HFFc6 (cell line): ENCODE results near the gene LEMD2. TPM values are rescaled to one million over a fixed set of nuclear protein-coding genes. Genes with fewer than 3 reads are reported as not detected.

Source experiments
- DNase-seq: peaks from one replicate; pipeline ENCODE4 v3.0.0-alpha.2; 2018
- H3K27ac Mint-ChIP-seq: 2 replicates; pipeline ENCODE4 v1.8.0; 2020; ENCODE audit warnings: mild to moderate bottlenecking, mixed read lengths
- H3K27me3 Mint-ChIP-seq: 2 replicates; pipeline ENCODE4 v1.8.0; 2021; ENCODE audit warnings: mild to moderate bottlenecking, moderate library complexity, mixed read lengths; ENCODE audit not compliant: insufficient read depth
- H3K36me3 Mint-ChIP-seq: 2 replicates; pipeline ENCODE4 v1.8.0; 2021; ENCODE audit warnings: low read depth, mixed read lengths
- H3K4me1 Mint-ChIP-seq: 2 replicates; pipeline ENCODE4 v1.8.0; 2020; ENCODE audit warnings: low read depth, mixed read lengths
- H3K4me3 Mint-ChIP-seq: 2 replicates; pipeline ENCODE4 v1.8.0; 2020; ENCODE audit warnings: mild to moderate bottlenecking, moderate library complexity, mixed read lengths
- H3K9me3 Mint-ChIP-seq: 2 replicates; pipeline ENCODE4 v1.8.0; 2020; ENCODE audit warnings: mild to moderate bottlenecking, mixed read lengths
- CTCF ChIP-seq: fragments of 200-600 bp; sonication (generic); IDR thresholded peaks from 2 replicates; pipeline ENCODE4 v1.5.0; 2021; ENCODE audit warnings: antibody characterized with exemption, mild to moderate bottlenecking
- total RNA-seq, 6 experiments: library from RNA; stranded (reverse); fragmentation: NEBNext Ultra II Directional; extraction: Animal tissue kit (Norgen Biotek cat#: 25700); gene quantifications; 2 replicates in 1 of 6; 3 replicates in 5 of 6; pipeline ENCODE4 v1.2.3, GENCODE V29; 2021

LEMD2 gene
- total RNA-seq, 6 experiments from 2014 or later: 42.4 to 46.7 (median 44.9) TPM

- TF ChIP-seq CTCF: no peak
- Mint-ChIP-seq H3K9me3 (no peaks in the 10 kb centered on the region), H3K4me3 (no peak overlapping the region), H3K27ac (no peak overlapping the region), H3K4me1 (0 out of 2 replicates have a peak, but pooled peaks cover under 1% of the 10 kb centered on the region), H3K27me3 (peaks cover 56% of the 10 kb centered on the region), H3K36me3 (no peaks in the 10 kb centered on the region)
- DNase-seq: no peak
Observed at GRCh38 chr6:33723371-33724085, 65.4 kb downstream of the LEMD2 start.

- H3K4me3 Mint-ChIP-seq: no peak overlapping the region
- peaks cover 8% of the 10 kb centered on the region; the same call in 1 of the 2 replicates for H3K4me1 Mint-ChIP-seq
- H3K36me3 Mint-ChIP-seq: no peaks in the 10 kb centered on the region
- H3K9me3 Mint-ChIP-seq: no peaks in the 10 kb centered on the region
- no peak for TF ChIP-seq CTCF
- no peak for DNase-seq
- H3K27me3 Mint-ChIP-seq: peaks cover 56% of the 10 kb centered on the region
- H3K27ac Mint-ChIP-seq: no peak overlapping the region
Observed at GRCh38 chr6:33722103-33722623, 66.8 kb downstream of the LEMD2 start.

- H3K27me3 Mint-ChIP-seq: peaks cover 49% of the 10 kb centered on the region
- no peak for TF ChIP-seq CTCF
- no peak overlapping the region for H3K27ac Mint-ChIP-seq
- H3K9me3 Mint-ChIP-seq: no peaks in the 10 kb centered on the region
- no peak overlapping the region for H3K4me3 Mint-ChIP-seq
- no peaks in the 10 kb centered on the region for H3K36me3 Mint-ChIP-seq
- peaks cover 8% of the 10 kb centered on the region; the same call in 1 of the 2 replicates for H3K4me1 Mint-ChIP-seq
- DNase-seq: no peak
Observed at GRCh38 chr6:33721508-33721907, 67.4 kb downstream of the LEMD2 start.

Other genes starting within 250 kb of the LEMD2 start
- gene BAK1, start 208.9 kb downstream of the LEMD2 start, total RNA-seq: 10 to 100 TPM; 17.5 to 23.2 (median 19.9) TPM
- gene ITPR3, start 167.8 kb downstream of the LEMD2 start, total RNA-seq: 10 to 100 TPM; 20.2 to 30.3 (median 26.9) TPM
- gene UQCC2, start 77.4 kb downstream of the LEMD2 start, total RNA-seq: 100 to 1,000 TPM; 109 to 167 (median 140) TPM
- gene IP6K3, start 42.2 kb downstream of the LEMD2 start, total RNA-seq: under 1 TPM in 4 of 6 experiments, not detected in 2; 0.25 to 0.83 (median 0.50) TPM
- not detected for gene MLN, start 14.9 kb upstream of the LEMD2 start, total RNA-seq